ENCODE measurements around the gene CAND1. TPM values are rescaled to one million over a fixed set of nuclear protein-coding genes. Genes with fewer than 3 reads are reported as not detected.

The CAND1 gene
- total and polyA plus RNA-seq, 9 of the 15 experiments (the other 6 are each of a cell fraction or from before 2014, with no cell fraction given): 24.0 to 167 (median 77.5) TPM

- Histone ChIP-seq H3K79me2 (ENCODE audit: control insufficient read depth, insufficient read depth, low read length) (peaks cover 72% of the 10 kb centered on the region), H3K36me3 (ENCODE audit: control insufficient read depth, insufficient read depth, low read length) (peaks cover 47% of the 10 kb centered on the region; the same call in 2 of the 3 replicates), H3K27ac (ENCODE audit: extremely low read depth, low read depth, low read length) (no peak overlapping the region), H3K4me2 (ENCODE audit: insufficient read depth, low read length) (no peak overlapping the region), H3K27me3 (ENCODE audit: control insufficient read depth in 2 of 2, insufficient read depth in 2 of 2, low read length in 2 of 2) (no peaks in the 10 kb centered on the region), H3K9me3 (replicated peaks; ENCODE audit: control insufficient read depth, insufficient read depth, low read depth, low read length) (no peaks in the 10 kb centered on the region), H3K4me1 (replicated peaks in 1 of 2; ENCODE audit: control insufficient read depth in 2 of 2, insufficient read depth in 2 of 2, low read length in 2 of 2) (no peaks in the 10 kb centered on the region; a peak in 1 of 5 replicates), H2AFZ (ENCODE audit: low read depth, low read length) (no peak overlapping the region), H3K4me3 (no peak overlapping the region), H3K9ac (ENCODE audit: insufficient read depth in 1 of 2, low read depth in 2 of 2, low read length in 2 of 2) (no peak overlapping the region), H3K9me1 (ENCODE audit: control insufficient read depth, insufficient read depth, low read length) (no peaks in the 10 kb centered on the region), H4K20me1 (replicated peaks; ENCODE audit: control insufficient read depth, insufficient read depth, low read length) (peaks cover 4% of the 10 kb centered on the region; the same call in 1 of the 2 replicates)
- intact Hi-C loops (cut with micrococcal nuclease) (no loop called here), in situ Hi-C loops (cut with MboI) (no loop called here)
- ATAC-seq (no peak), FAIRE-seq (no peak), DNase-seq (ENCODE audit: extremely low read depth in 1 of 4, low spot score in 3 of 4) (no peak)
- ChIA-PET CTCF (ENCODE audit: low intra/inter-chr PET ratio) (no interaction called here), POLR2A (no interaction called here)
- no peak for TF ChIP-seq CEBPB (tag; IDR thresholded peaks at IDR 0.05)
- TF ChIP-seq, protein P1, sequence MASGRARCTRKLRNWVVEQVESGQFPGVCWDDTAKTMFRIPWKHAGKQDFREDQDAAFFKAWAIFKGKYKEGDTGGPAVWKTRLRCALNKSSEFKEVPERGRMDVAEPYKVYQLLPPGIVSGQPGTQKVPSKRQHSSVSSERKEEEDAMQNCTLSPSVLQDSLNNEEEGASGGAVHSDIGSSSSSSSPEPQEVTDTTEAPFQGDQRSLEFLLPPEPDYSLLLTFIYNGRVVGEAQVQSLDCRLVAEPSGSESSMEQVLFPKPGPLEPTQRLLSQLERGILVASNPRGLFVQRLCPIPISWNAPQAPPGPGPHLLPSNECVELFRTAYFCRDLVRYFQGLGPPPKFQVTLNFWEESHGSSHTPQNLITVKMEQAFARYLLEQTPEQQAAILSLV (tag; IDR thresholded peaks at IDR 0.05): no peak
- TF ChIP-seq MAFF (IDR thresholded peaks at IDR 0.05; ENCODE audit: low read length): peak; percentile 92
- TF ChIP-seq MAFG (tag; conservative IDR thresholded peaks at IDR 0.05): peak; percentile 85
- TF ChIP-seq C11orf30 (IDR thresholded peaks at IDR 0.05; ENCODE audit: low read depth): peak; percentile 80
- TF ChIP-seq ZNF316 (IDR thresholded peaks at IDR 0.05): peak; percentile 93
- TF ChIP-seq ZNF76 (CRISPR knock-in tag; IDR thresholded peaks at IDR 0.05; ENCODE audit: borderline replicate concordance): no peak
- TF ChIP-seq MAFK (IDR thresholded peaks at IDR 0.05; ENCODE audit: low read length): peak; percentile 95
- BruUV-seq (replicated peaks): no TSS peak
- WGBS (ENCODE audit: insufficient coverage, low coverage, missing lambda C conversion rate): 88% methylated on average over 2 of the region's 2 CpGs
Observed at GRCh38 chr12:67290378-67290777, 21.2 kb downstream of the CAND1 start.

Data from K562 (cell line).